GM18858 (cell line): Measurements from ENCODE around the gene ICA1L.
"Not testable (repeated sequence)": the region's sequence is repeated elsewhere in the genome, so short reads cannot be mapped to it uniquely, and the experiment has no call there.

Source experiments
- ATAC-seq: cut with Tn5 transposase; IDR thresholded peaks from one replicate; pipeline ENCODE4 v1.9.1; 2021; ENCODE audit not compliant: unreplicated experiment

Gene ICA1L

DNA sequence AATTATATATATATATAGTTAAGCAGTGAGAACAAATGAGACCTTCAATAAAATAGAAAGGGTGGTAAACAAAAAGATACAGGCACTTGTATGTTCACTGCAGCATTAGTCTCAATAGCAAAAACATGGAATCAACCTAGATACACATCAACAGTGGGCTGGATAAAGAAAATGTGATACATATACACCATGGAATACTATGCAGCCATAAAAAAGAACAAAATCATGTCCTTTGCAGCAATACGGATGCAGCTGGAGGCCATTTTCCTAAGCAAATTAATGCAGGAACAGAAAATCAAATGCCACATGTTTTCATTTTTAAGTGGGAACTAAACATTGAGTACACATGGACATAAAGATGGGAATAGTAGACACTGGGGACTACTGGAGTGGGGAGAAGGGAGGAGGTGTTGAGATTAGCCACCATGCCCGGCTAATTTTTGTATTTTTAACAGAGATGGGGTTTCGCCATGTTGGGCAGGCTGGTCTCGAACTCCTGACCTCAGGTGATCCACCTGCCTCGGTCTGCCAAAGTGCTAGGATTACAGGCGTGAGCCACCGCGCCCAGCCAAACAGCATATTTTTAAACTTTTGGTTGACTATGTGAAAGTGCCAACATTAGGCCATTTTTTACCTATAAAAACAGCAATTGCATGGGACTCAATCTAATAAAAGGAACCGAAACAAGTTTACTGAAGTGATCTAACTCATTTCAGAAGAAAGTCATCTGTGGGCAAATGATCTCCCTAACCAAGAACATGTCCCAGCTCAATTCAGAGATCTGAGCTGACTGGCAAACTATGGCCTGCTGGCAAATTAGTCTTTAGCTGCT, 23.7 kb downstream of the ICA1L start:
- ATAC-seq = no peak

DNA sequence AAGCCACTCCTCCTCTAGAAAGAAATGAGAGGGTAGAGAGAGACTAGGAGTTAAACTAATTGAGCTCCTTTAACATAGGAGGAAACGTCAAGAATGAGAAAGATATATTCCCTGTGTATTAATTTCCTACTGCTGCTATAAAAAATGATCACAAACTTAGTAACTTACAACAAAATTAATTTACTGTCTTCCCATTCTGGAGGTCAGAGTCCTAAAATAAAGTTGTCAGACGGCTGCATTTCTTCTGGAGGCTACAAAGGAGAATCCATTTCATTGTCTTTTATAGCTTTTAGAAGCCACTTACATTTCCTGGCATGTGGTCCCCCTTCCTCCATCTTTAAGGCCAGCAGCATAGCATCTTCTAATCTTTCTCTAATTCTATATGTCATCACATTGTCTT, 26.9 kb downstream of the ICA1L start:
- no peak for ATAC-seq

GRCh38 chr2:202842690-202843089, 28.9 kb downstream of the ICA1L start:
- ATAC-seq = no peak

DNA sequence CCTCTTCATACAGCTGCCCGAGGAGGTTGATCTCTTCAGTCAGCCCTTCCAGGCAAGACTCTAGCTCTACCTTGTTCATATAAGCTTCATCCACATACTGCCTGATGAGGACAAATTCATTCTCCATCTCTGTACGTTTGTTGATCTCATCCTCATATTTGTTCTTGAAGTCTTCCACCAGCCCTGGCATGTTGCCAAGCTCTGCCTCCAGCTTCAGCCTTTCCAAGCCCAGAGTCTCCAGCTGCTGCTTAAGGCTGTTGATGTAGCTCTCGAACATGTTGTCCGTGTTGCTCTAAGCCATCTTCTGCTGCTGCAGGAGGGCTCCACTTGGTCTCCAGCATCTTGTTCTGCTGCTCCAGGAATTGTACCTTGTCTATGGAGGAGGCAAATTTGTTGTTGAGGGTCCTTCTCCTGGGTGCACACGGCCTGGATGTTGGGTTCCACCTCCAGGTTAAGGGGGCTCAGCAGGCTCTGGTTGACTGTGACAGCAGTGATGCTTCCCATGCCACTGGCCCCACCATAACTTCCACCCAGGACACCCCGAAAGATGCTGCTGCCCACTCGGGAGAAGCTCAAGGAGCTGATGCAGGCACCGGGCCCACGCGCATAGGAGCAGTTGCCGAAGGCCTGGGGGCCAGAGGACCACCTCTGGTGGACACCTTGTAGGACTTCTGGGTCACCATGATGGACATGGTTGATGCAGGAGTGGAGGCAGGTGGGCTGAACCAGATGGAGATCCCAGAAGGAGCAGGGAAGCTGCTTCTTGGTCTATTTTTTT, 30.3 kb downstream of the ICA1L start:
- ATAC-seq = no peak

DNA sequence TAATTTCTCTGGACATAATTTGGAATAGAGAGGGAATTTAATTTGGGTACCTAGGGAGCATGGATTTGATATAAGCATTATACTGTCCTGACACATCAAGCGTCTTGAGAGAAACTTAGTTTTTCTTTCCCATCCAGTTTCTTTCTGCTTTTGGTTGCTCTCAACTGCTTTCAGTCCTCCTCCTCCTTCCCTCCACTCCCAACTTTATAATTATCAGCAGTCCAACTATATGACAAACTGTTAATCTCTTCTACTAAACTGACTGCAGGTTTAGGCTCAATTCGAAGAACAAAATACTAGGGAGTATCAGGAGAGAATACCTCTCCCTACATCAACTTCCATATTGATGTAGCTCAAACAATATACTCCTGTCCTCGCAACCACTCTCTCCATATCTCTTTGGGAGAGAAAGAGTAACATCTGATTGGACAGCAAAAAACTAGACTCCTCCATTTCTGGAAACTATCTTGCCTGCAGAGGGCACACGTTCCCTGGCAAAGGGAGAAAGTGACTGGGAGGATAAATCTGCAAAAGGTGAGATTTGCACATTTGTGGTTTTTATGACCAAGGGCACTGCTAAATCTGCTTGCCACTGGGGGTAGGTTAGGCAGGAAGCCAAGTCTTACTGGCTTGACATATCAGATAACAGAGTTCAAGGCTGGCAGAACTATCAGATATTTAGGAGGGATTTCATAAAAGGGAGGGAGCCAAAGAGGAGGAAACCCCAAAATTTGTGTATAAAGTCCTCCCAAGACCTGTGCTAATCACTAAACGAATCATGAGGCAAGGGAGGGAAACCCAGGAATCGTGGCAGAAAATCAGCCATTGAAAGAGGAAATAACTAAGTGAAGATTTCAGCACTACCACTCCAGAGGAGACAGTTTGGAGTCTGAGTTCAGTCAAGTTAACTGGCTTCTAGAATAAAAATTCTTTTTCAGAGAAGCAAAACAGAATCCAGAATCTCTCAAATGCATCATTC, 40.0 kb downstream of the ICA1L start:
- ATAC-seq = no peak

- ATAC-seq = no peak
These were observed 46.7 kb downstream of the ICA1L start for GRCh38 chr2:202824901-202825300.

DNA sequence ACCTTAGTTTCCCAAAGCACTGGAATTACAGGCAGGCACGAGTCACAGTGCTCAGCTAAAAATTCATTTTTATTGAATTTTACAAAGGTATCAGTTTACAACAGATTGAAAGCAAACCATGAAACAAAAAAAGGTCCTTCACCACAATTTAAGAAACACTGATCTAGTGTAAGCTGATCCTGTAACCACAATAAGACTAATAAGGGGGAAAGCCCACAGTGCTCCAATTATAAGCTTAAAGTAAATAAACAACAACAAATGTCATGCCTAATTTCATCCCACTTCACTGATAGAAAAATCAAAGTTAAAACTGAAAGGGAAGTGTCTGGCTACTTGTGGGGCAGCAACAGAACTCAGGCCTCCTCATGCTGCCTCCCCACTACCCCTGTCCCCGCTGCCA, 49.2 kb downstream of the ICA1L start:
- no peak for ATAC-seq

- no peak for ATAC-seq
These were observed 50.1 kb downstream of the ICA1L start for GRCh38 chr2:202821206-202822160.

- ATAC-seq = no peak
These were observed 53.2 kb downstream of the ICA1L start for GRCh38 chr2:202818321-202818720.

- ATAC-seq = no peak
These were observed 53.8 kb downstream of the ICA1L start for GRCh38 chr2:202817771-202818170.

DNA sequence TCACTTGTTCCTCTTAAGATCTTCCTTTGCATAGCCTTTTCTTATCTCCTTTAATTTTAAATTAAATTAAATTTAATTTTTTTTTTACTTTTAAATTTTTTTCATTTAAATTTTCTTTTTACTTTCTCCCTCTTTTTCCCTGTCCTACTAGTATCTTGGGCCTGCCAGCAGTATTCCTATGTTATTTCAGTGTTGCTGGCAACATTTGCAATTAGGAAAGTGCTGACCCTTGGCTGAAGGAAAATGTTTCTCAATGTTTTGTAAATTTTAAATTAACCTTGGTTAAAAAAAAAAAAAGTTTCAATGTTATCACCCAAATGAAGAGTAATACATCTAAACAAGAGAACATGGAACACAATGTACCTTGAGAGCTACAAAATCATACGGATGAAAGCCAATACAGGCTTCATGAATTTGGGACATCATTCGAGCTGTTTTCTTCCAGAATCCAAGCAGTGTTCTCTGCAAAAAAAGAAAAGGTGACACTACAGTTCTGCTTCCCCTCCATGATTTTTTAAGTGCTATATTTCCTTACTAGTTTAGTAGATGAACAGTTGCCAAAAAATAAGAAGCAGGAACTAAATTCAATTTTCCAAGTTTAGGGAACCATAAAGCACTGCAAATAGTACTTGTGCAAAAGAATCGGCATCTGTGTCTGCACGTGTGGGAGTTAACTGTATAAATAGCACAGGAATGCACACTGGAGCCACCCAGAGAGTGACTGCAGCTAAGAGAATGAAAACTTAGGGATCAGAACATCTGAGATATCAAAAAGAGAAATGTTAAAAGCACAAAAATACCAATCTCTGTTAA, 55.8 kb downstream of the ICA1L start:
- ATAC-seq = no peak

GRCh38 chr2:202814226-202814625, 57.3 kb downstream of the ICA1L start:
- ATAC-seq = no peak

- no peak for ATAC-seq
These were observed 58.2 kb downstream of the ICA1L start for GRCh38 chr2:202813387-202813786.

GRCh38 chr2:202808754-202809153, 62.8 kb downstream of the ICA1L start:
- no peak for ATAC-seq

GRCh38 chr2:202807431-202808138, 64.0 kb downstream of the ICA1L start:
- ATAC-seq = not testable (repeated sequence)

- ATAC-seq = not testable (repeated sequence)
These were observed 65.7 kb downstream of the ICA1L start for GRCh38 chr2:202805911-202806310.

- no peak for ATAC-seq
These were observed 73.6 kb downstream of the ICA1L start for GRCh38 chr2:202797944-202798343.

DNA sequence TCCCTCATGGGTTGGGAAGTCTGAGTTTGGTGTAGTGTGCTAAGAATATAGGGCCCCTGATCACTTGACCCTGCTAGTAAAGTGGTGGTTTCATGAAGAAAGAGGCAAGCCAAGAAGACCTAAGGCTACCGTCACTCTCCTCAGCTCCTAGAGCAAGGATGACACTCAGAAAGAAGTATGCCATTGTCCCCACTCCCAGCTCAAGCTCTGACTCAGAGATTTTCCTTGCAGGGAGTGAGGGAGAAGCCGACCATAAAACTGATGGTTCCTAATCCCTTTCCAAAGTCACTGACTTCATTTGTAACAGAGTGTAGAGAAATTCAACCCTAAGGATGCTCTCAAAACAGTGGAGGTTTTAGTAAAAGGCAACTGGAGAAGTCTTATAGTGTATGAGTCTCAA, 80.9 kb downstream of the ICA1L start:
- no peak for ATAC-seq

- ATAC-seq = no peak
These were observed 84.7 kb downstream of the ICA1L start for GRCh38 chr2:202786842-202787241.
